Thyroid gland (tissue), 4 donors: Measurements from ENCODE around the gene GRM6. TPM values are rescaled to one million over a fixed set of nuclear protein-coding genes. Genes with fewer than 3 reads are reported as not detected.

ENCODE experiments used
- DNase-seq, 2 donors: peaks; one replicate each; pipeline ENCODE4 v3.0.0-alpha.2; 2019
- H3K27ac ChIP-seq, 3 donors: fragments of 200-600 bp; sonication (generic); 1 replicate in 2 of 3; 2 replicates in 1 of 3; pipeline ENCODE4 v1.5.1; 2016 to 2019; ENCODE audit warnings: mild to moderate bottlenecking in 1 of 3, moderate library complexity in 1 of 3
- H3K27me3 ChIP-seq: fragments of 200-600 bp; sonication (generic); one replicate; pipeline ENCODE4 v1.5.1; 2019
- H3K36me3 ChIP-seq, 2 donors: fragments of 200-600 bp; sonication (generic); one replicate each; pipeline ENCODE4 v1.5.1; 2016 to 2019
- H3K4me1 ChIP-seq, 2 donors: fragments of 200-600 bp; sonication (generic); one replicate each; pipeline ENCODE4 v1.5.1; 2017 to 2019
- H3K4me3 ChIP-seq, 3 donors: fragments of 200-600 bp; sonication (generic); replicated peaks in 1 of 3; 1 replicate in 2 of 3; 2 replicates in 1 of 3; pipeline ENCODE4 v1.5.1; 2016; ENCODE audit warnings: mild to moderate bottlenecking in 1 of 3
- H3K9me3 ChIP-seq: fragments of 200-600 bp; sonication (generic); one replicate; pipeline ENCODE4 v1.5.1; 2017
- POLR2A ChIP-seq, 2 donors: fragments of 450-650 bp; IDR thresholded peaks; one replicate each; pipeline ENCODE4 v1.6.1; 2017; ENCODE audit warnings: antibody characterized with exemption in 2 of 2, mild to moderate bottlenecking in 2 of 2, moderate library complexity in 1 of 2
- WGBS, 2 donors: methylation state at CpG; one replicate each; pipeline ENCODE4 v1.1.5; 2017; 5-methylcytosine and 5-hydroxymethylcytosine counted together
- intact Hi-C: fragments of 100-400 bp; cut with DNase I; formaldehyde crosslinking; loops from one replicate; pipeline ENCODE4 v1.15.1; 2023
- total RNA-seq, 4 donors: library from RNA; depleted of rRNA; stranded (reverse); fragments of >200 nt; gene quantifications; one replicate each; pipeline ENCODE4 v1.2.3, GENCODE V29; 2016
- TF ChIP-seq, protein P1 (sequence below), 6 experiments: fragments of 200-600 bp in 3 of 6; fragments of 450-650 bp in 3 of 6; sonication (generic) in 3 of 6; IDR thresholded peaks; one replicate each; pipeline ENCODE4 v1.5.1; 2016 to 2019; ENCODE audit warnings: antibody characterized with exemption in 6 of 6, mild to moderate bottlenecking in 2 of 6, inconsistent platforms in 1 of 6, moderate library complexity in 1 of 6

GRM6 gene
- total RNA-seq, 4 donors from 2014 or later = not detected

DNA sequence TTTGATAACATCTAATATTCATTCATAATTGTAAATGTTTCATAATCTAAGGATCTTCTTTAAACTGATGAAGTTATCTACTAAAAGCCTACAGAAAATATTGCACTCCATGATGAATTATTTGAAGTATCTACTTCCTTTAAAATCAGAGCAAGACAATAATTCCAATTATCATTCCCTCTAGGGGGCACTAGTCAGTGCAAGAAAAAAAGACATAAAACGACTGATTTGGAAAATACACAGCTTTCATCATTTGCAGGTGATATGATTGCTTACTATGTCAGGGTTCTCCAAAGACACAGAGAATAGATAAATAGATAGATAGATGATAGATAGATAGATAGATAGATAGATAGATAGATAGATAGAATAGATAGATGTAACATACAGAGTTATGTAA is 13.5 kb upstream of the GRM6 start:
- DNase-seq = no peak
- TF ChIP-seq POLR2A (IDR thresholded peaks at IDR 0.05) = no peak
- TF ChIP-seq, protein P1, sequence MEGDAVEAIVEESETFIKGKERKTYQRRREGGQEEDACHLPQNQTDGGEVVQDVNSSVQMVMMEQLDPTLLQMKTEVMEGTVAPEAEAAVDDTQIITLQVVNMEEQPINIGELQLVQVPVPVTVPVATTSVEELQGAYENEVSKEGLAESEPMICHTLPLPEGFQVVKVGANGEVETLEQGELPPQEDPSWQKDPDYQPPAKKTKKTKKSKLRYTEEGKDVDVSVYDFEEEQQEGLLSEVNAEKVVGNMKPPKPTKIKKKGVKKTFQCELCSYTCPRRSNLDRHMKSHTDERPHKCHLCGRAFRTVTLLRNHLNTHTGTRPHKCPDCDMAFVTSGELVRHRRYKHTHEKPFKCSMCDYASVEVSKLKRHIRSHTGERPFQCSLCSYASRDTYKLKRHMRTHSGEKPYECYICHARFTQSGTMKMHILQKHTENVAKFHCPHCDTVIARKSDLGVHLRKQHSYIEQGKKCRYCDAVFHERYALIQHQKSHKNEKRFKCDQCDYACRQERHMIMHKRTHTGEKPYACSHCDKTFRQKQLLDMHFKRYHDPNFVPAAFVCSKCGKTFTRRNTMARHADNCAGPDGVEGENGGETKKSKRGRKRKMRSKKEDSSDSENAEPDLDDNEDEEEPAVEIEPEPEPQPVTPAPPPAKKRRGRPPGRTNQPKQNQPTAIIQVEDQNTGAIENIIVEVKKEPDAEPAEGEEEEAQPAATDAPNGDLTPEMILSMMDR (IDR thresholded peaks at IDR 0.05) = no peak
- intact Hi-C loops = no loop called here
- Histone ChIP-seq H3K4me3 (no peak overlapping the region), H3K36me3 (no peaks in the 10 kb centered on the region), H3K27ac (no peak overlapping the region), H3K27me3 (no peaks in the 10 kb centered on the region), H3K9me3 (no peaks in the 10 kb centered on the region), H3K4me1 (no peaks in the 10 kb centered on the region)
- WGBS, 2 donors = 24 to 33% methylated on average over 1 of the region's 1 CpG

DNA sequence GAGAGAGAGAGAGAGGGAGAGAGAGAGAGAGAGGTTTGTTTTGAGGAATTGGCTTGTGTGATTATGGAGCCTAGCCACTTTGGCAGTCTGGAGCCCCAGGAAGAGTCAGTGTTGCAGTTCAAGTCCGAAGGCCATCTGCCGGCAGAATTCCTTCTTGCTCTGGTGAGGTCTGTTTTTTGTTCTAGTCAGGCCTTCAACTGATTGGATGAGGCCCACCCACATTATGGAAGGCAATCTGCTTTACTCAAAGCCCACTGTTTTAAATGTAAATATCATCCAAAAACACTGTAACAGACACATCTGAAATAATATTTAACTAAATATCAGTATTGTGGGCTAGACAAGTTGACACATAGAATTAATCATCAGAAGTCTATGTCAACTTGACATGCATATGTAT is 11.4 kb upstream of the GRM6 start:
- TF ChIP-seq, protein P1 (IDR thresholded peaks at IDR 0.05) = no peak
- no peak for TF ChIP-seq POLR2A (IDR thresholded peaks at IDR 0.05)
- Histone ChIP-seq H3K27ac (no peak overlapping the region), H3K4me1 (no peaks in the 10 kb centered on the region), H3K9me3 (no peaks in the 10 kb centered on the region), H3K27me3 (no peaks in the 10 kb centered on the region), H3K4me3 (no peak overlapping the region), H3K36me3 (no peaks in the 10 kb centered on the region)
- intact Hi-C loops = no loop called here
- no peak for DNase-seq
- 80 to 85% methylated on average over 2 of the region's 2 CpGs for WGBS, 2 donors

DNA sequence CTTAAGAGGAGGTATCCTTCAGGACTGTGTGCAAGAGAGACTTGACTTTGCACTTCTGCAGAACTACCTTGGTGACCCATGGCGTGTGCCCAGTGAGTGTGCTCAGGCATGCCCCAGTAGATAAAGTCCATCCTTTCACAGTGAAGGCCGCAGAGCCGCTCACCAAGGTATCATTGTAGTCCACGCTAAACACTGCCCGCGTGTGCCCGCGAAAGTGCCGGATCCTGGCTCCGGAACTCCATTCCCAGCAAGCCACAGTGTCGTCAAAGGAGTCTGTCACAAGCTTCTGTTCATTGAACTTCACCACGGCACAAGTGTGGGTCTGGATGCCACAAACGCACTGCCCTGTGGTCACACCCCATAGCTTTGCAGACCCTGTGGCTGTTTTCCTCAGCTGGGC is 3.3 kb upstream of the GRM6 start:
- Histone ChIP-seq H3K36me3 (no peaks in the 10 kb centered on the region), H3K4me1 (no peaks in the 10 kb centered on the region), H3K4me3 (no peak overlapping the region), H3K27me3 (no peaks in the 10 kb centered on the region), H3K9me3 (no peaks in the 10 kb centered on the region), H3K27ac (no peak overlapping the region)
- intact Hi-C loops = no loop called here
- 93 to 94% methylated on average over 13 of the region's 13 CpGs for WGBS, 2 donors
- no peak for DNase-seq
- no peak for TF ChIP-seq POLR2A (IDR thresholded peaks at IDR 0.05)
- TF ChIP-seq, protein P1 (IDR thresholded peaks at IDR 0.05) = no peak

DNA sequence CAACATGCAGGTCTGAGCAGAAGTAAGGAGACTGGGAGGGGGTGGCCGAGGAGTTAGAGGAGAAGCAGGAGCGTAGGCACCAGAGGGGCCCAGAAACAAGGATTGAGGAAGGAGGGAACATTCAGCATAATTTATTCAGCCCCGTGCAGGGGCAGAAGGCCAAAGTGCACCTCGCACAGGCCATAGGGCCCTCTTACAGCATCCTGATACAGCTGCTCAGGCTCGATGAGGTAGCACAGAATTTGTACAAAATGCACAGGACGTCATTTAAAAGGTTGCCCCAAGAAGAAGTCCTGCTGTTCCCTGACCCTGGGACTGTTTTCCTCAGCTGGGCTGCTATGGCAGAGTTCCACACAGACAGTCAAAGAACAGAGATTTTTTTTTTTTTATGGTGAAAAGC is 2.1 kb upstream of the GRM6 start:
- no peaks in the 10 kb centered on the region for H3K4me1 ChIP-seq
- no peak for DNase-seq
- no peaks in the 10 kb centered on the region for H3K9me3 ChIP-seq
- intact Hi-C loops = no loop called here
- no peak overlapping the region for H3K4me3 ChIP-seq
- TF ChIP-seq POLR2A (IDR thresholded peaks at IDR 0.05) = no peak
- no peaks in the 10 kb centered on the region for H3K27me3 ChIP-seq
- WGBS, 2 donors = 64 to 68% methylated on average over 6 of the region's 6 CpGs
- H3K27ac ChIP-seq = no peak overlapping the region
- H3K36me3 ChIP-seq = no peaks in the 10 kb centered on the region

DNA sequence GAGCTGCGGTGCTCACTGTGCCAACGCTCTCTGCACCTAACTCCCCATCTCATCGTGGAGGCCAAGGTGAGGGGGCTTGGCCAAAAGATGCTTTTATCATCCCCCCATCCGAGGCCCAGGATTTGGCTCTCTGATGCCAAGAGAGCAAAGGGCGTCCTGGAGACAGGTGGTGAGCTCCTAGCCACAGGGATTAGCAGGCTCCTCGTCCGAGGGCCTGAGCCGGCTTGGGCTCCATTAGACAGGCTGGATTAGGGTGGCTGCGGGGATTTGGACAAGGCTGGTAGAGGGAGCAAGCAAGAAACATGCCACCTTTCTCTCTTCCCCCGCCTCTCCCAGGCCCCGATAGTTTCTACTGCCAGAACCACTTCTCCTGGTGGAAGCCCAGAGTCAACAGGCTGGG is 1.0 kb upstream of the GRM6 start:
- Histone ChIP-seq H3K9me3 (no peaks in the 10 kb centered on the region), H3K4me3 (no peak overlapping the region), H3K27me3 (no peaks in the 10 kb centered on the region), H3K36me3 (no peaks in the 10 kb centered on the region), H3K4me1 (no peaks in the 10 kb centered on the region), H3K27ac (no peak overlapping the region)
- no peak for TF ChIP-seq POLR2A (IDR thresholded peaks at IDR 0.05)
- TF ChIP-seq, protein P1 (IDR thresholded peaks at IDR 0.05) = no peak
- 46 to 47% methylated on average over 11 of the region's 11 CpGs for WGBS, 2 donors
- no peak for DNase-seq
- intact Hi-C loops = no loop called here

DNA sequence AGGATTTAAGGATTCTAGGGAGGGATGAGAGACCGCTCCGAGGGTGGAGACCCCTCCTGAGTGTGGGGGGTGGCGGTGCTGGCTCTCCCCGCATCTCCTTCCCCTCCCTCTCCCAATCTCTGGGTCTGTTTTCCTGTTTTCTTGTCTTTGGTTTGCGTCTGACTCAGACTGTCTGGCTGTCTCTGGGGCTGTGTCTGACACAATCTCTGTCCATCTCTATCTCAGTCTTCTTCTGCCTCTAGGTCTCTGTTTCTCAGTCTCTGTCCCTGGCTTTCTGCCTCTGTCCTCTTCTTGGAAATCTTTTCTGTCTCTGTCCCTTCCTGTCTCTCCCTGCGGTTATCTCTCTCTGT is 196 bp upstream of the GRM6 start:
- H3K27me3 ChIP-seq = no peaks in the 10 kb centered on the region
- TF ChIP-seq POLR2A (IDR thresholded peaks at IDR 0.05) = no peak
- TF ChIP-seq, protein P1 (IDR thresholded peaks at IDR 0.05) = no peak
- intact Hi-C loops = no loop called here
- H3K4me1 ChIP-seq = no peaks in the 10 kb centered on the region
- WGBS, 2 donors = 11 to 13% methylated on average over 6 of the region's 6 CpGs
- no peaks in the 10 kb centered on the region for H3K36me3 ChIP-seq
- no peak for DNase-seq
- H3K27ac ChIP-seq = no peak overlapping the region
- no peaks in the 10 kb centered on the region for H3K9me3 ChIP-seq
- no peak overlapping the region for H3K4me3 ChIP-seq
